Hematopoietic multipotent progenitor cell treated with erythropoietin and hydrocortisone succinate and interleukin-3 and kit ligand, for 6 days (in vitro differentiated cells): ENCODE measurements around the gene CAPN12.

Experiments
- DNase-seq: peaks from one replicate; pipeline ENCODE4 v3.0.0-alpha.2; 2015

The CAPN12 gene

GRCh38 chr19:38737281-38737865 is 6.9 kb downstream of the CAPN12 start:
- DNase-seq, result no peak

- peak; percentile 77 for DNase-seq
Observed at GRCh38 chr19:38736413-38737280, 7.6 kb downstream of the CAPN12 start.

DNA sequence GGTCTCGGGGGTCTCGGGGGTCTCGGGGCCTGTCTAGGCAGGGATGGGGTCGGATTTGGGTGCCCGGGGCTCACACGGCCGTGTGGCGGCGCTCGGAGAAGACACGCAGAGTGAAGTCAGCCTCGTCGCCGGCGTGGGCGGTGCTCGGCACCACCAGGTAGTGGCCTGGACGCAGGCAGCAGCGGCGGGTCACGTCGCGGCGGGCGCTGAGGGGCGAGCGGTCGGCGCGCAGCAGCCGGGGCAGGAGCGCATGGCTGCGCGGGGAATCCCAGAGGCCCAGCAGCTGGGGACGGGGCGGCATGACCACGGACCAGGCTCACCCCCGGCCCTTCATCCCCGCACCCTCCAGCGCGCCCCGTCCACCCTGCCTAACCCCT is 8.2 kb downstream of the CAPN12 start:
- DNase-seq, result peak; percentile 70

DNA sequence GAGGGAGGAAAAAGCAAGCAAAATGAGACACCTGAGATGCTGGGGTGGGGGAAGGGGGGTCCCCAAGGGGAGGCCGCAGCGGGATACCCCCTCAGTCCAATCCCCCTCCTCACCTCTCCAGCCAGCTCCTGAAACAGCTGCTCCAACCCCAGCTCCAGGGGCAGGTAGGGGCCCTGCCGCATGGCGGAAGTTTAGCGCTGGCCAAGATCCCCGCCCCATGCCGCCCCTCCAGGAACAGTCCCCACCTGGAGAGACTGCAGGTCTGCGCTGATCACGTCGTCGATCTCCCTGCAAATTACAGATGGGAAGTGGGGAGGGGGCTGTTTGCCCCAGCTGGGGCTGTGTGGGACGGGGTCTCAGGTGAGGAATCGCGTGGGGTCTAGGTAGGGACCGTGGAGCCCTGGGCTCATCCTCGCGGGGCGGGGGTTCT is 9.0 kb downstream of the CAPN12 start:
- peak; percentile 26 for DNase-seq

- DNase-seq, result peak; percentile 51
Observed at GRCh38 chr19:38734426-38735256, 9.6 kb downstream of the CAPN12 start.

- no peak for DNase-seq
Observed at GRCh38 chr19:38734176-38734425, 10.2 kb downstream of the CAPN12 start.

- DNase-seq, result peak; percentile 21
Observed at GRCh38 chr19:38733493-38734175, 10.6 kb downstream of the CAPN12 start.

DNA sequence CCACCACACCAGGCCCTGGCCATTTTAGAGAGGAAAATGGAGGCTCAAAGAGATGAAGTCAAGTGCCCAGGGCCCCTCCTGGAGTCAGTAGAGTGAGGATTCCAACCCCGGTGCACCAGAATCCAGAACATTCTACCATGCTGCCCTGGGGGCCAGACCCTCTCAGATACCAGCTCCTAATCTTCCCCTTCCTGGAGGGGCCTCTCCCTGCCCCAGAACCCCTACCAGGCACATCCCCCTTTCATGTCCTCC is 11.1 kb downstream of the CAPN12 start:
- DNase-seq, result no peak

DNA sequence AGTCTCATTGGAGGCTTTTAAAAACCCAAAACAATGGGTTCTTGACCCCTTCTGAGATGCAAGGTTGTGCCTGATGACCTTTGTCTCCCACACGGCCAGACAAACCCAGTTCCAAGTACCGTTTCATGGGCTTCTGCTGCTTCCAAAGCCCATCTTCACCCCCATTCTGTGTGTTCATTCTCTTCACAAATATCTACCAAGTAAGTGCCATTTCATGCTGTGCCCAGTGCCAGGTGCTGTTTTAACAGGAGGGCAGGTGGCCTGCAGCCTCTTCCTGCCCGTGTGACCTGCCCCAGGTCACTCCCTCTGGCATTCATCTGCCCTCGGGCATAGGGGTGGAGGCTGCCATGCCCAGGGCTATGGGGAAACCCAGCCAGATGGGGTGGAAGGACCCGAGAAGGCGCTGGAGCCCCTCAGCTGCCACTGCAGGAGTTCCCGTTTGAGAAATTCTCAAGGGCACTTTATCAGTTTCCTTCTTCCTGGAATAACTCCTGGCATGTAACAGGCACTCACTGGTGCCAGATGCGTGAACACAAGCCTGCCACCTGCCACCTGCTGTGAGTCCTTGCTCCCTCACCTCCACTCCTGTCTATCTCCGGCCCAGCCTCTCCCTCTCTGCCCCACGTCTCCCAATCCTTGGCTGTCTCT is 12.5 kb downstream of the CAPN12 start:
- DNase-seq, result no peak

DNA sequence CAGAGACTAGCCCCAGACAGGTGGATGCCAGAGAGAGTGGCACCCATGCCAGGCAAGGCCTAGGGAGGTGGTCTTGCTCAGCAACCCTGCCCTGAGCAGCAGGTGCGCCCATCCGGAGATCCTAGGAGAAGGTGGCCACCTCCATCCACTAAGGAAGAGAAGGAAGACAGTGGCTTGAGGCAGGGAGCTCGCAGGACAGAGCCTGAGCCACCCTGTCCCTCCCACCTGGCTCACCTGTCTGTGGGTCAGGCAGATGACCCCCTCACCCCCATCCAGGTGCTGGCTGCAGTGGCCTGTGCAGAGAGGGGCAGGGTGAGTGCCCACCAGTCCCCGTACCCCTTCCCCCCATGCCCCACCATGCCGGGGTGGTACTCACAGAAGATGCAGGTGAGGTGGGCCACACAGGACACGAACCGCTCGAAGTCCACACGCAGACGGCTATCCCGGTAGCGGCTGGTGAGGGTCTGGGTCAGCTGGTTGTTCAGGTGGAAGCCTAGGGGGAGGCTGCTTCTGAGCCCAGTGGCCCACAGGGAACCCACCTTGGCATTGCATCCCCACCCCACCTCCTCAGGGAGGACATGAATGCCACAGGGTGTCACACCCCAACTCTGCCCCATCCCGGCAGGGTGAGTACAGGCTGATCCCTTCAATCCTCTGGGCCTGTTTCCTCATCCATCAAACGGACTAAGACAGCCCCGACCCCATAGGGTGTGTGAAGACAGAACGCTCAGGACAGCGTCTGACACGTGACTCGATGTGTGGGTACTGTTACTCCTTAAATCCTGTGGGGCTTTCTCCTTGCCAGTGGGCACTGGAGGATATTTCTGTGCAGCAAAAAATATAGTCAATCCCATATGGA is 13.3 kb downstream of the CAPN12 start:
- DNase-seq, result no peak

DNA sequence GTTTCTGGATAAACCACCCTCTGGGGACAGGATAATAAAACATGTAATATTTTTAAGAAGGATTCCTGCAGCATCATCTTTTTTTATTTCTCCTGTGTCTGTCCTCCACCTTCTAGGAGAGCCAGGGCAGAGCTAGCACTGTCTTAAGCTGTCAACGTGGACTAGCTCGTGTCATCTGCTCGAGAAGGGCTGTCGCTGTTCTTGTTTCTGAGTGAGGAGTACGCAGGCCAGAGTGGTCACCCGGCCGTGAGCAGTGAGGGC is 13.9 kb downstream of the CAPN12 start:
- no peak for DNase-seq

DNA sequence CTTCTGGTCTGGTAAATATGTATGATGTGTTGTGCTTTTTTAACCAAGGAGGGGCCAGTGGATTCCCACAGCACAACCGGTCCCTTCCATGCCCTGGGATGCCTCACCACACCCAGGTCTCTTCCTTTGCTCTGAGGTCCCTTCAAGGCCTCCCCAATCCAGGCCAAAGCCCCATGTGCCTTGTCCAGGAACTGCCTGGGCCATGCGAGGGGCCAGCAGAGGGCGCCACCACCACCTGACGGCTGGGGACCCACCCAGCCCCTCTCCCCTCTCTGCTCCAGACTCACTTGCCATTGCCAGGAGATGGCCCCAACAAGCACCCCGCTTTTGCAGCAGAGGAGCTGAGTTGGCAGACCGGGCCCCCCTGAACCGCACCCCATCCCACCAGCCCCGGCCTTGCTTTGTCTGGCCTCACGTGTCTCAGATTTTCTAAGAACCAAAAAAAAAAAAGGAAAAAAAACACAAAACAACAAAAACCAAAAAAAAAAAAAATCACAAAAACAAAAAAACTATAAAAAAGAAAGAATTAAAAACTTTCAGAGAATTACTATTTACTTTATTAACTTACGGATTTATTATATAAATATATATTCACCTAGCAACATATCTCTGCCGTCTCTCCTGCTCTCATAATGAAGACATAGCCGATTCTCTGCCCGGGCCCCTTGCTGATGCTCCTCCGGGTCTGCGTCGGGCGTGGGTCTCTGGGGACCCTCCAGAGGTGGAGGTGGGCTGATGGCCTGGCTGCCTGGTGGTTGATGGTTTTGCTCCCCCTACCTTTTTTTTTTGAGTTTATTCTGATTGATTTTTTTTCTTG is 14.4 kb downstream of the CAPN12 start:
- peak; percentile 84 for DNase-seq

GRCh38 chr19:38728752-38729541 is 15.3 kb downstream of the CAPN12 start:
- DNase-seq, result no peak

GRCh38 chr19:38727868-38728660 is 16.2 kb downstream of the CAPN12 start:
- peak; percentile 43 for DNase-seq

GRCh38 chr19:38727306-38727867 is 16.9 kb downstream of the CAPN12 start:
- DNase-seq, result no peak

- no peak for DNase-seq
Observed at GRCh38 chr19:38726761-38727301, 17.4 kb downstream of the CAPN12 start.

DNA sequence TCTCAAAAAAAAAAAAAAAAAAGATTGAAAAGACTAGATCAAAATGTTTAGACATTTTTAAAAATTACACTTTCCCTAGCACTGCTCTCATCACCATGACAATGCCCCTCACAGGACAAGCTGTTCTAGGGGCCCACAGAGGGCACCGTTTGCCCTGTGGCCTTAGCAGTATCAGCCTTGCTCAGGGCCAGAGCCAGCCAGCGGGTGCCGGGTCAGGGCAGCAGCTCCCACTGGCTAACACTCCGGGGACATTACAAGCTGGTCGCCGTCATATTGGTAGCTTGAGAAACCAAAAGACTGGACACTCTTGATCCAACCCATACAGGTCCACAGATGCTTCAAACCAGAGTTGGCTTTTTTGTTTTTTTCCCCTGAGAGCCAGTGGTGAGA is 18.0 kb downstream of the CAPN12 start:
- DNase-seq, result no peak

GRCh38 chr19:38725469-38726283 is 18.6 kb downstream of the CAPN12 start:
- no peak for DNase-seq
